Prostate gland (tissue), 2 donors: ENCODE data around the gene TLR1.

Experiments used
- POLR2A ChIP-seq: fragments of 450-650 bp; IDR thresholded peaks from one replicate; pipeline ENCODE4 v1.6.1; 2016; ENCODE audit warnings: antibody characterized with exemption, mild to moderate bottlenecking
- POLR2AphosphoS5 ChIP-seq: sonication (generic); formaldehyde crosslinking; IDR thresholded peaks from one replicate; pipeline ENCODE4 v1.6.1; 2017; ENCODE audit warnings: antibody characterized with exemption
- TF ChIP-seq, protein P1 (sequence below), 4 experiments: fragments of 200-600 bp in 2 of 4; fragments of 450-650 bp in 2 of 4; sonication (generic) in 2 of 4; IDR thresholded peaks; 1 replicate in 3 of 4; 2 replicates in 1 of 4; pipeline ENCODE4 v1.5.1; 2016 to 2019; ENCODE audit warnings: antibody characterized with exemption in 4 of 4, mild to moderate bottlenecking in 2 of 4, moderate library complexity in 2 of 4

DNA sequence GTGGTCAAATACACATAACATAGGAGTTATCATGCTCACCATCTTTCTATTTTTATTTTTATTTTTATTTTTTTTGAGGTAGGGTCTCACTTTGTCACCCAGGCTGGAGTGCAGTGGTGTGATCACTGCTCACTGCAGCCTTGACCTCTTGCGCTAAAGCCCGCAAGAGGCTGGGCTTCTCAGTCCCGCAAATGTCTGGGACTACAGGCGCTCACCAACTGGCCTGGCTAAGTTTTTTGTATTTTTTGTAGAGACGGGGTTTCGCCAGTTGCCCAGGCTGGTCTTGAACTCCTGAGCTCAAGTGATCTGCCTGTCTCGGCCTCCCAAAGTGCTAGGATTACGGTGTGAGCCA, 21.5 kb downstream of the TLR1 start:
- TF ChIP-seq, protein P1, sequence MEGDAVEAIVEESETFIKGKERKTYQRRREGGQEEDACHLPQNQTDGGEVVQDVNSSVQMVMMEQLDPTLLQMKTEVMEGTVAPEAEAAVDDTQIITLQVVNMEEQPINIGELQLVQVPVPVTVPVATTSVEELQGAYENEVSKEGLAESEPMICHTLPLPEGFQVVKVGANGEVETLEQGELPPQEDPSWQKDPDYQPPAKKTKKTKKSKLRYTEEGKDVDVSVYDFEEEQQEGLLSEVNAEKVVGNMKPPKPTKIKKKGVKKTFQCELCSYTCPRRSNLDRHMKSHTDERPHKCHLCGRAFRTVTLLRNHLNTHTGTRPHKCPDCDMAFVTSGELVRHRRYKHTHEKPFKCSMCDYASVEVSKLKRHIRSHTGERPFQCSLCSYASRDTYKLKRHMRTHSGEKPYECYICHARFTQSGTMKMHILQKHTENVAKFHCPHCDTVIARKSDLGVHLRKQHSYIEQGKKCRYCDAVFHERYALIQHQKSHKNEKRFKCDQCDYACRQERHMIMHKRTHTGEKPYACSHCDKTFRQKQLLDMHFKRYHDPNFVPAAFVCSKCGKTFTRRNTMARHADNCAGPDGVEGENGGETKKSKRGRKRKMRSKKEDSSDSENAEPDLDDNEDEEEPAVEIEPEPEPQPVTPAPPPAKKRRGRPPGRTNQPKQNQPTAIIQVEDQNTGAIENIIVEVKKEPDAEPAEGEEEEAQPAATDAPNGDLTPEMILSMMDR (IDR thresholded peaks at IDR 0.05), result no peak
- no peak for TF ChIP-seq POLR2A
- no peak for TF ChIP-seq POLR2AphosphoS5
